Lower lobe of right lung (tissue), 2 donors: ENCODE measurements around the gene CSF3R. TPM values are rescaled to one million over a fixed set of nuclear protein-coding genes. Genes with fewer than 3 reads are reported as not detected.
A peak's percentile ranks its signal among the peaks of the same experiment; 100 is the strongest.

Source experiments
- ATAC-seq, 2 donors: fragments of 200-7000 bp; cut with Tn5 transposase; one replicate each; pipeline ENCODE4 v1.9.1; 2020 to 2022; ENCODE audit warnings: mild to moderate bottlenecking in 2 of 2, moderate library complexity in 2 of 2
- DNase-seq: peaks from one replicate; pipeline ENCODE4 v3.0.0-alpha.2; 2020
- H3K27ac ChIP-seq: fragments of 200-600 bp; one replicate; pipeline ENCODE4 v1.8.0; 2022
- H3K27me3 ChIP-seq: fragments of 200-600 bp; one replicate; pipeline ENCODE4 v1.8.0; 2022; ENCODE audit warnings: low read depth
- H3K36me3 ChIP-seq: fragments of 200-600 bp; one replicate; pipeline ENCODE4 v1.8.0; 2022; ENCODE audit warnings: mild to moderate bottlenecking
- H3K4me1 ChIP-seq: fragments of 200-600 bp; one replicate; pipeline ENCODE4 v1.8.0; 2022
- H3K4me3 ChIP-seq: fragments of 200-600 bp; one replicate; pipeline ENCODE4 v1.8.0; 2022; ENCODE audit warnings: mild to moderate bottlenecking
- H3K9me3 ChIP-seq: fragments of 200-600 bp; one replicate; pipeline ENCODE4 v1.8.0; 2022
- intact Hi-C: fragments of 100-400 bp; cut with DNase I; formaldehyde crosslinking; loops from one replicate; pipeline ENCODE4 v1.11.0; 2022
- long read RNA-seq: library from polyadenylated mRNA; unstranded; transcript quantifications from one replicate; pipeline ENCODE4 v2.0.0, GENCODE V29; 2021
- total RNA-seq: library from RNA; stranded (reverse); fragmentation: NEBNext Ultra II Directional; extraction: Animal tissue kit (Norgen Biotek cat#: 25700); gene quantifications from one replicate; pipeline ENCODE4 v1.2.1, GENCODE V29; 2021
- TF ChIP-seq, protein P1 (sequence below): fragments of 200-600 bp; IDR thresholded peaks from one replicate; pipeline ENCODE4 v1.8.0; 2022; ENCODE audit warnings: antibody characterized with exemption, mild to moderate bottlenecking
- donor health status: DM: no; HTN: yes; CAD: no; lungs with severe emphysema.

Gene CSF3R
- 214 TPM for total RNA-seq
- long read RNA-seq, transcript CSF3R-214 (4 exons, 928 nt) = minor isoform, 20 of 258 reads
- long read RNA-seq, transcript CSF3R-205 (17 exons, 3,373 nt) = major isoform, 39 of 258 reads
- long read RNA-seq, partial matches to known transcripts = 130 of 258 reads
- long read RNA-seq, other reads (novel, unspliced or antisense) = 65 of 258 reads

DNA sequence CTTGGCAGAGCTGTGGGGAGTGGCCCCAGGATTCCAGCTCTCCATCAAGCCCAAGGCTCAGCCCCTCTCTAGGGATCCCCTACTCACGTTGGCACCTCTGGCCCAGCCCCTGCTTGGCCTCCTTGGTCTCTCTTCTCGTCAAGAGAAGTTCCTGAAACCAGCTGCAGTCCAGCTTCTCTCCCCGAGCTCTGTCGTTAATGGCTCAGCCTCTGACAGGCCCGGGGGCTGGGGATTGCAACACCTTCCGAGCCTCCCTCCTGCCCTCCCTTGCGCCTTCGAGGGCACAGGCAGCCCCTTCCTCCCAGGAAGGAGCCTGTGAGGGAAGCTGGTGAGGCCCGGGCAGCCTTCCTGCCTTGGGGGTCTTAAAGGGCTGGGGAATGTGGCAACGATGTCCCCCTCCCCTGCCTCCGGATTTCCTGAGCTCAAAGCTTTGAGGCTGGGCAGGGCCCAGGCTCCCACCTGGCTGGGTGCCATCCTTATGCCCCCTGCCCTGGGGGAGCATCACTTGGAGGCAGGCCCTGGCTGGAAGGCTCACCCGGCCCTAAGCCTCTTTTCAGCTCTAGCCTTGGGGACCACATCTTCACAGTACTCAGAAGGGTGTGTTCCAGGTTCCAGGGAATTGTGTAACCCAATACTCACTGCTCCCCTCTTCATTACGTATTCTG lies at the start of gene CSF3R:
Gene CSF3R, minus strand, starts transcription at position 190 of the 665 bp plus-strand sequence. CDS start 3,417 bp downstream, outside the sequence.
- peaks cover 40% of the 10 kb centered on the region for H3K4me1 ChIP-seq
- H3K27me3 ChIP-seq = no peaks in the 10 kb centered on the region
- peak within 1 kb of the TSS; percentile 82 for H3K27ac ChIP-seq
- DNase-seq (peak; percentile 76), ATAC-seq (peak; percentile 27 to 37)
- H3K36me3 ChIP-seq = no peaks in the 10 kb centered on the region
- intact Hi-C loops = no loop called here
- H3K9me3 ChIP-seq = no peaks in the 10 kb centered on the region
- TF ChIP-seq, protein P1, sequence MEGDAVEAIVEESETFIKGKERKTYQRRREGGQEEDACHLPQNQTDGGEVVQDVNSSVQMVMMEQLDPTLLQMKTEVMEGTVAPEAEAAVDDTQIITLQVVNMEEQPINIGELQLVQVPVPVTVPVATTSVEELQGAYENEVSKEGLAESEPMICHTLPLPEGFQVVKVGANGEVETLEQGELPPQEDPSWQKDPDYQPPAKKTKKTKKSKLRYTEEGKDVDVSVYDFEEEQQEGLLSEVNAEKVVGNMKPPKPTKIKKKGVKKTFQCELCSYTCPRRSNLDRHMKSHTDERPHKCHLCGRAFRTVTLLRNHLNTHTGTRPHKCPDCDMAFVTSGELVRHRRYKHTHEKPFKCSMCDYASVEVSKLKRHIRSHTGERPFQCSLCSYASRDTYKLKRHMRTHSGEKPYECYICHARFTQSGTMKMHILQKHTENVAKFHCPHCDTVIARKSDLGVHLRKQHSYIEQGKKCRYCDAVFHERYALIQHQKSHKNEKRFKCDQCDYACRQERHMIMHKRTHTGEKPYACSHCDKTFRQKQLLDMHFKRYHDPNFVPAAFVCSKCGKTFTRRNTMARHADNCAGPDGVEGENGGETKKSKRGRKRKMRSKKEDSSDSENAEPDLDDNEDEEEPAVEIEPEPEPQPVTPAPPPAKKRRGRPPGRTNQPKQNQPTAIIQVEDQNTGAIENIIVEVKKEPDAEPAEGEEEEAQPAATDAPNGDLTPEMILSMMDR = no peak
- peak within 1 kb of the TSS; percentile 56 for H3K4me3 ChIP-seq

DNA sequence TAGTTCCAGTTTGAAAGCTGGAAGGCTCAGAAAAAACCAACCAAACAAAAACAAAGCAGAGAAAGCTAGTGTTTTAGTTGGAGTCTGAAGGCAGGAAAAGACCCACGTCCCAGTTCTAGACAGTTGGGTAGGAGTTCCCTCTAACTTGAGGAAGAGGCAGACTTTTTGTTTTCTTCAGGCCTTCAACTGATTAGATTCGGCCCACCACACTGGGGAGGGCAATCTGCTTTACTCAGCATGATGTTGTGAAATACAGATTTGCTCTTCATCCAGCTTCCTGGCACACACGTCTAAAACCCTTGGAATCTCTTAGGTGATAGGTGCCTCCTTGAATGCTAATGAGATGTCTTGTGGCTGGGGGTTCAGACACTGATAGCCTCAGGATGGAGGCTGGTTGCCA lies 49.1 kb upstream of the CSF3R start:
- ATAC-seq (no peak), DNase-seq (no peak)
- Histone ChIP-seq H3K9me3 (no peaks in the 10 kb centered on the region), H3K36me3 (no peaks in the 10 kb centered on the region), H3K4me3 (no peak overlapping the region), H3K27me3 (no peaks in the 10 kb centered on the region), H3K4me1 (no peaks in the 10 kb centered on the region), H3K27ac (no peak overlapping the region)
- intact Hi-C loops = no loop called here
- TF ChIP-seq, protein P1 = no peak

DNA sequence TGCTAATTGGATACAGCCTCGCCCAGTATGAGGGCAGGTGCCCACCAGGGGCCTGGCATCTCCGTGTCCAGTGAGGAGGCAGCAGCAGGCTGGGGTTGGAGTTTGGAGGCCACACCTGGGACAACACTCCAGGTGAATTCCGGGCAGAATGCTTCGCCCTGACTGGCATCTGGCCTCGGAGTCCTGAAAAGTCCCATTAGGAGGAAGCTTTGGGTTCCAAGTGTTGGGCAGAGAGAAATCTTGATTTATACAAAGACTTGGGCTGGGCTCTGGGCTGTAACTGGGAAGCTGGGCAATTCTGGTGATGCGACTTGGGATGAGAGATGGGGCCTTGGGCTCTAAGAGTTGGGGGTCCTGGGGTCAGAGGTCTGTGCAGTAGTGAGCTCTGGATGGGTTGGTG lies 48.1 kb upstream of the CSF3R start:
- DNase-seq (no peak), ATAC-seq (no peak)
- no peaks in the 10 kb centered on the region for H3K36me3 ChIP-seq
- H3K27me3 ChIP-seq = no peaks in the 10 kb centered on the region
- no peaks in the 10 kb centered on the region for H3K9me3 ChIP-seq
- intact Hi-C loops = no loop called here
- H3K4me3 ChIP-seq = no peak overlapping the region
- TF ChIP-seq, protein P1 = no peak
- no peaks in the 10 kb centered on the region for H3K4me1 ChIP-seq
- H3K27ac ChIP-seq = no peak overlapping the region

DNA sequence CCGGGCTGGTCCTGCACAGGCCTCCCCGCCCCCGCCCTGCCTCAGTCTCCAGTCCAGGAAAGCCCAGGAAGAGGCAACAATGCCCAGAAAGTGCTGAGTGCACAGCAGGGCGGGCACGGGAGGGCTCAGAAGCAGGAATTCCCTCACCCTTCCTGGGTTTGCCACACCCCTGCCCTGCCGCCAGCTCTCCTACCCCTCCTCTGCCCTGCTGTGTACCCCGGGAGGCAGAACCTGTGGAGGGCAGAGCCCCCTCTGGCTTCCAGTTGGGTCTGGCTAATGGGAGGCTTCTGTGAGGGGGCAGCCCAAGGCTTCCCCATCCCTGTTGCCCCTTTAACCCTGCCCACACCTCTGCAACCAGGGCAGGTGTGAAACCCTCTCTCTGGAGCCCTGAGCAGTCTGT lies 47.5 kb upstream of the CSF3R start:
- ATAC-seq (no peak), DNase-seq (no peak)
- H3K4me1 ChIP-seq = no peaks in the 10 kb centered on the region
- H3K27ac ChIP-seq = no peak overlapping the region
- TF ChIP-seq, protein P1 = no peak
- no peaks in the 10 kb centered on the region for H3K9me3 ChIP-seq
- intact Hi-C loops = no loop called here
- H3K36me3 ChIP-seq = no peaks in the 10 kb centered on the region
- H3K27me3 ChIP-seq = no peaks in the 10 kb centered on the region
- H3K4me3 ChIP-seq = no peak overlapping the region

DNA sequence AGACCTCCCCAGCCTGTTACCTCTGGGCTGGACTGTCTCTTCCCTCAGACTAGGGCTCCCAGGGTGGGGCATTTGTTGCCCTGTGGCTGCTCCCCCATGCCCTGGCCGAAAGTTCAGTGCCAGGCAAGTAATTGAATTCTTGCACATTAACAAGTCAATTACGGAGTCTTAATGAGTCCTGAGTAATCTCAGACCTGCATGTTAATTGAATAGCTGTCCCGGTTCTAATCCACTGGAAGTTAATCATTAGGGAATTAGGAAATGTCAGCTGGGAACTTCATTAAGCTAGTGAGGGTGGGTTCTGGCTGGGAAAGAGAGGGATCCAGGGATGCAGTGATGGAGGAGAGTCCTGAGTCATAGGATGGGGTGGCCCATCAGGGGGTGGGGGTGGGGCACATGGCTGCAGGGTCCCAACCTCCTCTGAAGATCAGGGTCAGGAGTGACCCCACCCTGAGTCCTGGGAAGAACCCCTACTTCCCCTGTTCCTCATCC lies 47.1 kb upstream of the CSF3R start:
- no peaks in the 10 kb centered on the region for H3K36me3 ChIP-seq
- no peak for DNase-seq
- intact Hi-C loops = no loop called here

More for the DNA sequence above, 47.1 kb upstream of the CSF3R start:
- TF ChIP-seq, protein P1 = no peak
- no peaks in the 10 kb centered on the region for H3K27me3 ChIP-seq
- no peaks in the 10 kb centered on the region for H3K9me3 ChIP-seq
- no peak overlapping the region for H3K4me3 ChIP-seq
- ATAC-seq = no peak
- no peak overlapping the region for H3K27ac ChIP-seq
- no peaks in the 10 kb centered on the region for H3K4me1 ChIP-seq
